ENCODE results near the gene DDX47. TPM values are rescaled to one million over a fixed set of nuclear protein-coding genes. Genes with fewer than 3 reads are reported as not detected.
"Not testable (repeated sequence)": the region's sequence is repeated elsewhere in the genome, so short reads cannot be mapped to it uniquely, and the experiment has no call there.

The DDX47 gene
- total RNA-seq, 1 donor from 2014 or later: 69.3 TPM

GRCh38 chr12:12839003-12839395, 25.9 kb downstream of the DDX47 start:
- no peak overlapping the region for H3K4me3 Mint-ChIP-seq
- no peak for TF ChIP-seq CTCF (conservative IDR thresholded peaks at IDR 0.05)
- DNase-seq (ENCODE audit: low read depth, low spot score): no peak
- H3K4me1 Mint-ChIP-seq: no peaks in the 10 kb centered on the region
- H3K36me3 Mint-ChIP-seq (ENCODE audit: low read depth): peaks cover 2% of the 10 kb centered on the region
- H3K27me3 Mint-ChIP-seq (ENCODE audit: low read depth): no peaks in the 10 kb centered on the region
- no peak overlapping the region for H3K27ac Mint-ChIP-seq (ENCODE audit: unreplicated experiment)
- H3K9me3 Mint-ChIP-seq: no peaks in the 10 kb centered on the region

DNA sequence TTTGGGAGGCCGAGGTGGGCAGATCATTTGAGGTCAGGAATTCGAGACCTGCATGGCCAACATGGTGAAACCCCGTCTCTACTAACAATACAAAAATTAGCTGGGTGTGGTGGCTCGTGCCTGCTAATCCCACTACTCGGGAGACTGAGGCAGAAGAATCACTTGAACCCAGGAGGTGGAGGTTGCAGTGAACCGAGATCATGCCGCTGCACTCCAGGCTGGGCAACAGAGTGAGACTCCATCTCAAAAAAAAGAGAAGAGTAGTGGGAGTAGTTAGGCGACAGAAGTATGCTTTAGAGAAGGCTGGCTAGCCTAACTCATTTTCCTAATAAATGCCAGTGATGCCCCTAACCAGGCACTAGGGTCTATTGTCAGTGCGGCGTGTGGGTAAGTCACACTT, 26.3 kb downstream of the DDX47 start:
- H3K27me3 Mint-ChIP-seq (ENCODE audit: low read depth); DNase-seq (ENCODE audit: low read depth, low spot score); H3K4me3 Mint-ChIP-seq; H3K27ac Mint-ChIP-seq (ENCODE audit: unreplicated experiment); H3K36me3 Mint-ChIP-seq (ENCODE audit: low read depth); H3K4me1 Mint-ChIP-seq; H3K9me3 Mint-ChIP-seq: not testable (repeated sequence)

- H3K27me3 Mint-ChIP-seq (ENCODE audit: low read depth): no peaks in the 10 kb centered on the region
- DNase-seq (ENCODE audit: low read depth, low spot score): no peak
- no peaks in the 10 kb centered on the region for H3K4me1 Mint-ChIP-seq
- no peak overlapping the region for H3K27ac Mint-ChIP-seq (ENCODE audit: unreplicated experiment)
- H3K9me3 Mint-ChIP-seq: no peaks in the 10 kb centered on the region
- no peak overlapping the region for H3K4me3 Mint-ChIP-seq
- no peak for TF ChIP-seq CTCF (conservative IDR thresholded peaks at IDR 0.05)
- H3K36me3 Mint-ChIP-seq (ENCODE audit: low read depth): peaks cover 2% of the 10 kb centered on the region
These were observed 26.9 kb downstream of the DDX47 start for GRCh38 chr12:12839873-12840579.

DNA sequence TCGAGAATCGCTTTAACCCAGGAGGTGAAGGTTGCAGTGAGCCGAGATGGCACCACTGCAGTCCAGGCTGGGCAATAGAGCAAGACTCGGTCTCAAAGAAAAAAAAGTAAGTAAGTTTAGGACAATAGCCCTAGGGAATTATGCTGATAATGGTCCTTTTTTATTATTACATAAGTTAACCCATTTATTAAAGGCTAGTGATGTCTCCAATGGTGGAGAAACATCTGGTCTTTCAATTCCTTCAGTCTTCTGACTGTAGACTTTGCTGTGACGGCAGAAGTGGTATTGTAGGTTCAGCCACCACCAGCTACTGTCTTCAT, 27.4 kb downstream of the DDX47 start:
- Mint-ChIP-seq H3K4me1 (no peaks in the 10 kb centered on the region), H3K27ac (ENCODE audit: unreplicated experiment) (no peak overlapping the region), H3K36me3 (ENCODE audit: low read depth) (peaks cover 2% of the 10 kb centered on the region), H3K4me3 (no peak overlapping the region), H3K9me3 (no peaks in the 10 kb centered on the region), H3K27me3 (ENCODE audit: low read depth) (no peaks in the 10 kb centered on the region)
- DNase-seq (ENCODE audit: low read depth, low spot score): no peak
- no peak for TF ChIP-seq CTCF (conservative IDR thresholded peaks at IDR 0.05)

- not testable (repeated sequence) for H3K4me3 Mint-ChIP-seq; DNase-seq (ENCODE audit: low read depth, low spot score); H3K27me3 Mint-ChIP-seq (ENCODE audit: low read depth); H3K9me3 Mint-ChIP-seq; H3K4me1 Mint-ChIP-seq; H3K36me3 Mint-ChIP-seq (ENCODE audit: low read depth); H3K27ac Mint-ChIP-seq (ENCODE audit: unreplicated experiment)
These were observed 28.3 kb downstream of the DDX47 start for GRCh38 chr12:12841428-12841827.

GRCh38 chr12:12845794-12846243, 32.7 kb downstream of the DDX47 start:
- no peaks in the 10 kb centered on the region for H3K27me3 Mint-ChIP-seq (ENCODE audit: low read depth)
- no peak overlapping the region for H3K27ac Mint-ChIP-seq (ENCODE audit: unreplicated experiment)
- no peak overlapping the region for H3K4me3 Mint-ChIP-seq
- DNase-seq (ENCODE audit: low read depth, low spot score): no peak
- H3K4me1 Mint-ChIP-seq: no peaks in the 10 kb centered on the region
- peaks cover 7% of the 10 kb centered on the region for H3K36me3 Mint-ChIP-seq (ENCODE audit: low read depth)
- TF ChIP-seq CTCF (conservative IDR thresholded peaks at IDR 0.05): no peak
- no peaks in the 10 kb centered on the region for H3K9me3 Mint-ChIP-seq

DNA sequence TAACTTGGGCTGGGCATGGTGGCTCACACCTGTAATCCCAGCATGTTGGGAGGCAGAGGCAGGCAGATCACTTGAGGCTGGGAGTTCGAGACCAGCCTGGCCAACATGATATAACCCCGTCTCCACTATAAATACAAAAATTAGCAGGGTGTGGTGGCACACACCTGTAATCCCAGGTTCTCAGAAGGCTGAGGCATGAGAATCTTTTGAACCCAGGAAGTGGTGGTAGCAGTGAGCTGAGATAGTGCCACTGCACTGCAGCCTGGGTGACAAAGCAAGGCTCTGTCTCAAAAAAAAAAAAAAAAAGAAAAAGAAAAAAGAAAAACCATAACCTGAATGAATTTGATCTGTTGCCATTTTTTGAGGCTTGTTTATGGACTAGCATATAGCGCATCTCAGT, 33.6 kb downstream of the DDX47 start:
- not testable (repeated sequence) for H3K27ac Mint-ChIP-seq (ENCODE audit: unreplicated experiment); H3K9me3 Mint-ChIP-seq; H3K4me3 Mint-ChIP-seq; H3K27me3 Mint-ChIP-seq (ENCODE audit: low read depth); DNase-seq (ENCODE audit: low read depth, low spot score); H3K4me1 Mint-ChIP-seq
- H3K36me3 Mint-ChIP-seq (ENCODE audit: low read depth): peaks cover 10% of the 10 kb centered on the region

Data from neural crest cell (in vitro differentiated cells).